GM19193 (cell line): Measurements from ENCODE around the gene PADI2.
A peak's percentile ranks its signal among the peaks of the same experiment; 100 is the strongest.

Source experiments
- POLR2A ChIP-seq: IDR thresholded peaks from 4 replicates; pipeline ENCODE4 v1.6.1; 2011; ENCODE audit not compliant: insufficient read depth, insufficient read length; ENCODE audit errors: extremely low read depth

The PADI2 gene

GRCh38 chr1:17067069-17067426 is 52.2 kb downstream of the PADI2 start:
- no peak for TF ChIP-seq POLR2A

- TF ChIP-seq POLR2A = no peak
Observed at GRCh38 chr1:17066361-17067068, 52.7 kb downstream of the PADI2 start.

GRCh38 chr1:17065666-17066065 is 53.6 kb downstream of the PADI2 start:
- no peak for TF ChIP-seq POLR2A

GRCh38 chr1:17061892-17062291 is 57.4 kb downstream of the PADI2 start:
- no peak for TF ChIP-seq POLR2A

DNA sequence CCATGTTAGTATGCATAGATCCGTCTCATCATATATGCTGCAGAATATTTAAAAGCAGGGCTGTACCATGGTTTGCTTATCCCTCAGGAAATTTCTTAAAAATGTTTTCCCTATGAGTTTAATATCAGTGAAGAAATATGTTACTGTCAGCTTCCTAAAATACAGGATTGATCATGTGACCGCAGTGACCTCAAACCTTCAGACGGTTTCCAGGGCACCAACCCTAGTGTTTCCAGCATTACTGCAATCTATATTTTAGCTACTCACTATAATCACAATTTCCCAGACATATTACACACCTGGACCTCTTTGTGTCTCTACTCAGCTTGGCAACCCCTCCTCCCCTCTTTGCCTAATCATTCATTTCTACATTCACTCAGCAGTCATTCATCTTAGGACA is 57.8 kb downstream of the PADI2 start:
- no peak for TF ChIP-seq POLR2A

DNA sequence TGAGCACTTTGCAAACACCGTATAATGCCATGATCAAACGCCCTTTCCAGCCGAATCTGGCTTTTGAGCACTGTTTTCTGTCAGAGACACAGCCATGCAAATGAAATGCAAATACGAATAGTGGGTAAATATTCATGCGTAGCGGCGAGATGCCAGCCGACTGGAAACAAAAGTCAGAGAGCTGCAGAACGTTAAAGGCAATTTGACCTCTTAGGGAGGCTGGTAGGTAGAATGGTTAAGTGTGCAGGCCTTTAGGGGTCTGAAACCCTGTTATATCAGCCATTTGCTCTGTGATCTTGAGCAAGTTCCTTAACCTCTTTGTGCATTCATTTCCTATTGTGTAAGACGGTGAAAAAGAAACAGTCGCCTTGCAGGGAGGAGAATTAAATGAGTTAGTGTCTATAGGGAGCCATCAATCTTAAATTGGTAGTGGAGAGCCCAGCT is 58.9 kb downstream of the PADI2 start:
- TF ChIP-seq POLR2A = no peak

DNA sequence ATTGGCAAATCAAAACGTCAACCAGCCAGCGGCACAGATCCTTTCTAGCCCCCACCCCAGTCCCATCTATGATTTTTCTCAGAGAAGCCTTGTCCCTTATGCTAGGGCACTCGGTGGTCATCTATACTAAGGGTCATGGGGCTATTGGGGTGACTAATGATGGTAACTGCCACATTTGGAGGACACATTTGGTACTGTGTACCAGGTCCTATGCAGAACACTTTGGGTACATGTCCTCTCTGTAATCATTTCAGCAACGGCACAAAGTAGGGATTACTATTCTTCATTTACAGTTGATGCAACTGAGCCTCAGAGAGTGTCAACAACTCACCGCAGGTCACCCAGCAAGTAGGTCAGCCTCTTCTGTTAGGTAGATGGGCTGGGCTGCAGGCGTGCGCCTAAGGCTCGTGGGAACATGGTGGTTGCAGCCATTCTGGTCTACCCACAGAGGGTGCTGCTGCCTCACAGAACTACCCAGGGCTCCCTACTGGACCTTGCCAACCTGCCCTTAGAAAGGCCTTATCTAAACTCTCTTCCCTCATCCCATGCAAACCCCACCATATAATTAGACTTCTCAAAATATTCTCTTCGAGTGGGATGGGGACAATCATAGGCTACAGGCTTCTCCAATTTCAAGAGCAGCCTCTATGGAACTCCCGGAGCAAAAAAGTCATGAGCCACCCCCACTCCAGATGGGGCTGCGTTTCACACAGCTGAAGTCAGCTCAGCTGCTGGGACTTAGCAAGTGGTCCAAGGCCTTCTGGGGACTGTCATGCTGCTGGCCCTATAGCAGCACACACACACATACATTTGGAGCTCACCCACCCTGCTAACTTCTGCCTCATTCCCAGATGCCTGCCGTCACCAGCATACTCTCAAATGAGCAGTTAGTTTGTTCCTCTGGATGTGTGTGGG is 59.6 kb downstream of the PADI2 start:
- no peak for TF ChIP-seq POLR2A

DNA sequence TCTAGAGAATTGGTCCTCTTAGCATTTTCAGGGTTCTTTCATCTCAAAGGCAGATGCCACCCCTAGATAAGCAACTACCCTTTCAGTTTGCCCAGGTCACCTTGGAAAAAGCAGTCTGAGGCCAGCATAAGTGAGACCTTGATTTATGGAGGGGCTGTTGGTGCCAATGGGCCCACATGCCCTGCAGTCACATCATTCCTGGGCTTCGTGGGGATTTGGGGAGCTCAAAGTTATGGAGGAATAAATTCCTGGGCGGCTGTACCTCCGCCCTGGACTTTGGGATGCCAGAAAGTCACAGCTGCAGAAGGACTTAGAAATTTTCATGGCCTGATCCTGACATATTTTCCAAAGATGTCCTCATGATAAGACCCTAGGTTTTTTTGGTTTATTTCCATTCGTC is 62.7 kb downstream of the PADI2 start:
- no peak for TF ChIP-seq POLR2A

- no peak for TF ChIP-seq POLR2A
Observed at GRCh38 chr1:17055801-17056200, 63.5 kb downstream of the PADI2 start.

- peak; percentile 83 for TF ChIP-seq POLR2A
Observed at GRCh38 chr1:17053685-17054410, 65.4 kb downstream of the PADI2 start, which contains the start of gene SDHB. Gene SDHB, minus strand, starts transcription at chr1:17054032. Its CDS starts 13 bp downstream, at chr1:17054019.

DNA sequence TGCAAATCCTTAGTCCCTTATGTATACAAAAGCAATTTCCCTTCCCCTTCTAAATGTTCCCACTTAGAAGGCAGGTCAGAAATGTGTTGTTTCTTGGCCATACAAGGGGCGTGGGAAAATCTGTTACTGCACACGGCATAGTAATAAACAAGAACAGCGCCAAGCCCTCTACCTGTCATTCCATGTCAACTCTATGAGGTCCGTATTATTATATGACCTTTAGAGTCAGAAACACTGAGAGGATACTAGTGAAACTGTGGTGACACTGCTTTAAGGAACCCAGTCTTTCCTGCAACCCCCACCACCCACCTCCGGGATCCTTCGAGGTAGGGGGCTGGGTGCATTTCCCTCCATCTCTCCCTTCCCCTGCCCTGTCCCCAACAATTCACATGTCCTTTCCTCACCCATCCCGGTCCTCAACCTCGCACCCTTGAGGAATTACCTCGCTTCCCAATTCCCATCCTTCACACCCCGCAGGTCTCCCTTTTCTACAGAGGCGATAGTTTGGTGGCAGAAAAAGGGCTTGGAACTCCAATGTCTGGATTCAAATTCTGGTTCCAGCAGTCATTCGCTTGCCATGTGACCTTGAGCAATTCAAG is 66.1 kb downstream of the PADI2 start:
- no peak for TF ChIP-seq POLR2A

DNA sequence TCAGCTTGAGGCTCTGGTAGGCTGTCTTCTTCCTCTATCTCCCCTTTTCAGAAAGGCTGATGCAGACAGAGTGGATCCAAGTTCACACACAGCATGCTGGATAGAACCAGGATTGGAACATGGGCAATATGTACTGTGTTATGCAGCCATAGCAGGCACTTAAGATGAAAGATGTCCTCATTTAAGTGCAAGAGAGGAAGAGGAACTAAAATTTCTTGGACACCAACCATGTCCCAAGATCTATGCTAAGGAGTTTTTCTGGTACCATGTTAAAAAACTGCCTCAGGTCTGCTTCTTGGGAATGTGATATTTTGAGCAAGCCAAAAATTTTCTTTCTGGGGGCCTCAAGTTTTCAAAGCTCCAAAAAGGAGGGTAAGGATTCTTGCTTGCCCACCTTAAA is 66.6 kb downstream of the PADI2 start:
- TF ChIP-seq POLR2A = no peak

DNA sequence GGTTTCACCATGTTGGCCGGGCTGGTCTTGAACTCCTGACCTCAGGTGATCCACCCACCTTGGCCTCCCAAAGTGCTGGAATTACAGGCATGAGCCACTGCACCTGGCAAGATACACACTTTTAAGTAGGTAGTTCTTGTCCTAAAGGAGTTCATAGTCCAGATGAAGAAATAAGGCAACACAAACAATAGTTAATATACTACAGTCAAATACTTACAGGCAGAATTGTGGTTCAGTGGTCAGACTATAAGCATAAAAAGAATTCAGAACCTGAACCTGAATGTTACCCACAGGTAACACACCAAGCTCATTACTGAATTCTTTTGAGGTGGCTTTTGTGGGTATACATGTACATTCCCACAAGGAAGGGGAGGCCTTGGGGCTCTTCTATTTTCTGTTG is 67.2 kb downstream of the PADI2 start:
- no peak for TF ChIP-seq POLR2A

GRCh38 chr1:17047924-17048323 is 71.3 kb downstream of the PADI2 start:
- TF ChIP-seq POLR2A = no peak

GRCh38 chr1:17046334-17046657 is 73.0 kb downstream of the PADI2 start:
- no peak for TF ChIP-seq POLR2A
